WTC11 (cell line): ENCODE results near the gene PCDH12. TPM values are rescaled to one million over a fixed set of nuclear protein-coding genes. Genes with fewer than 3 reads are reported as not detected.

ENCODE experiments used
- ATAC-seq: fragments of 200-7000 bp; cut with Tn5 transposase; 2 replicates; pipeline ENCODE4 v1.10.0; 2021; ENCODE audit warnings: mild to moderate bottlenecking, moderate library complexity
- Bru-seq: library from RNA; stranded (reverse); fragments of 400-500 nt; gene quantifications from one replicate; lab custom pipeline; 2021; lab: Mats Ljungman, UMichigan
- CTCF ChIA-PET: fragments of 300-600 bp; sonication (Branson Sonifier 250); formaldehyde crosslinking; loops from one replicate; lab custom pipeline; 2021; ENCODE audit warnings: antibody characterized with exemption; lab: Charles Lee
- POLR2A ChIA-PET: fragments of 350-600 bp; sonication (Branson Sonifier 250); formaldehyde crosslinking; loops from one replicate; lab custom pipeline; 2021; ENCODE audit warnings: antibody characterized with exemption; lab: Charles Lee
- DNase-seq: peaks from one replicate; pipeline ENCODE4 v3.0.0; 2021; ENCODE audit warnings: low spot score
- H3K27ac Mint-ChIP-seq: 2 replicates; pipeline ENCODE4 v1.8.0; 2021; ENCODE audit warnings: mixed read lengths
- H3K27me3 Mint-ChIP-seq: 2 replicates; pipeline ENCODE4 v1.8.0; 2021; ENCODE audit warnings: low read depth, mild to moderate bottlenecking, moderate library complexity, mixed read lengths
- H3K36me3 Mint-ChIP-seq: 2 replicates; pipeline ENCODE4 v1.8.0; 2021; ENCODE audit warnings: mixed read lengths
- H3K4me1 Mint-ChIP-seq: 2 replicates; pipeline ENCODE4 v1.8.0; 2022; ENCODE audit warnings: mixed read lengths
- H3K4me3 Mint-ChIP-seq: 2 replicates; pipeline ENCODE4 v1.8.0; 2021; ENCODE audit warnings: mild to moderate bottlenecking, moderate library complexity, mixed read lengths
- H3K9me3 Mint-ChIP-seq: 2 replicates; pipeline ENCODE4 v1.8.0; 2021; ENCODE audit warnings: mixed read lengths
- FOXP1 ChIP-seq: sonication (generic); formaldehyde crosslinking; IDR thresholded peaks from 2 replicates; pipeline ENCODE4 v1.8.0; 2022; ENCODE audit warnings: missing genetic modification reagents, mild to moderate bottlenecking, moderate library complexity, borderline replicate concordance
- MXD4 ChIP-seq: fragments of 250-450 bp; sonication (Bioruptor Pico); IDR thresholded peaks from 2 replicates; pipeline ENCODE4 v1.8.0; 2021; ENCODE audit warnings: mild to moderate bottlenecking, moderate library complexity, borderline replicate concordance
- NR1H2 ChIP-seq: sonication (generic); formaldehyde crosslinking; IDR thresholded peaks from 2 replicates; pipeline ENCODE4 v1.9.0; 2021; ENCODE audit warnings: mild to moderate bottlenecking, moderate library complexity, missing genetic modification reagents
- PRRX2 ChIP-seq: fragments of 250-450 bp; sonication (Bioruptor Pico); IDR thresholded peaks from 2 replicates; pipeline ENCODE4 v1.8.0; 2021; ENCODE audit warnings: mild to moderate bottlenecking
- SMAD3 ChIP-seq: sonication (generic); formaldehyde crosslinking; IDR thresholded peaks from 2 replicates; pipeline ENCODE4 v1.8.0; 2022; ENCODE audit warnings: missing genetic modification reagents, mild to moderate bottlenecking, borderline replicate concordance
- ZBTB21 ChIP-seq: sonication (generic); formaldehyde crosslinking; IDR thresholded peaks from 2 replicates; pipeline ENCODE4 v1.8.1; 2023; ENCODE audit warnings: mild to moderate bottlenecking, missing genetic modification reagents, borderline replicate concordance
- ZBTB43 ChIP-seq: sonication (generic); formaldehyde crosslinking; IDR thresholded peaks from 2 replicates; pipeline ENCODE4 v1.8.1; 2023; ENCODE audit warnings: mild to moderate bottlenecking, missing genetic modification reagents
- ZNF138 ChIP-seq: sonication (generic); formaldehyde crosslinking; conservative IDR thresholded peaks from 2 replicates; pipeline ENCODE4 v1.8.1; 2022; ENCODE audit warnings: mild to moderate bottlenecking, moderate library complexity, missing genetic modification reagents
- ZNF317 ChIP-seq: sonication (generic); formaldehyde crosslinking; IDR thresholded peaks from 2 replicates; pipeline ENCODE4 v1.8.1; 2023; ENCODE audit warnings: low read depth, mild to moderate bottlenecking, moderate library complexity, missing genetic modification reagents, borderline replicate concordance
- ZNF425 ChIP-seq: fragments of 250-450 bp; sonication (Bioruptor Pico); conservative IDR thresholded peaks from 2 replicates; pipeline ENCODE4 v1.9.0; 2021; ENCODE audit warnings: mild to moderate bottlenecking
- long read RNA-seq, 3 experiments: library from RNA in 1 of 3; library from capped mRNA in 1 of 3; library from polyadenylated mRNA in 1 of 3; unstranded in 2 of 3; stranded (forward) in 1 of 3; transcript quantifications; one replicate each; pipeline ENCODE4 v2.0.0, GENCODE V29; 2021
- total RNA-seq: library from RNA; stranded (reverse); gene quantifications from 3 replicates; pipeline ENCODE4 v1.2.3, GENCODE V29; 2021
- TF ChIP-seq, protein P1 (sequence below): sonication (generic); formaldehyde crosslinking; conservative IDR thresholded peaks from 2 replicates; pipeline ENCODE4 v1.8.1; 2023; ENCODE audit warnings: mild to moderate bottlenecking, low read depth, missing genetic modification reagents, moderate library complexity
- TF ChIP-seq, protein P2 (sequence below): sonication (generic); formaldehyde crosslinking; IDR thresholded peaks from 2 replicates; pipeline ENCODE4 v1.8.0; 2023; ENCODE audit warnings: missing genetic modification reagents
- TF ChIP-seq, protein P3 (sequence below): sonication (generic); formaldehyde crosslinking; IDR thresholded peaks from 2 replicates; pipeline ENCODE4 v1.8.1; 2023; ENCODE audit warnings: mild to moderate bottlenecking, moderate library complexity, missing genetic modification reagents
- TF ChIP-seq, protein P4 (sequence below): sonication (generic); formaldehyde crosslinking; IDR thresholded peaks from 2 replicates; pipeline ENCODE4 v1.8.1; 2023; ENCODE audit warnings: mild to moderate bottlenecking, missing genetic modification reagents, moderate library complexity

Gene PCDH12
- 0.02 to 0.33 TPM in 2 of 3 replicates, not detected in the other for total RNA-seq
- Bru-seq, nascent RNA: percentile 3 among the genes with signal in this experiment
- long read RNA-seq, experiment 1, full-length matches to known transcripts: 2 of 2 reads
- long read RNA-seq, experiment 1, partial matches to known transcripts: 0 of 2 reads
- long read RNA-seq, experiment 1, other reads (novel, unspliced or antisense): 0 of 2 reads
- long read RNA-seq, experiment 2, full-length matches to known transcripts: 1 of 1 reads
- long read RNA-seq, experiment 2, partial matches to known transcripts: 0 of 1 reads
- long read RNA-seq, experiment 2, other reads (novel, unspliced or antisense): 0 of 1 reads
- long read RNA-seq, experiment 3: 0 reads

DNA sequence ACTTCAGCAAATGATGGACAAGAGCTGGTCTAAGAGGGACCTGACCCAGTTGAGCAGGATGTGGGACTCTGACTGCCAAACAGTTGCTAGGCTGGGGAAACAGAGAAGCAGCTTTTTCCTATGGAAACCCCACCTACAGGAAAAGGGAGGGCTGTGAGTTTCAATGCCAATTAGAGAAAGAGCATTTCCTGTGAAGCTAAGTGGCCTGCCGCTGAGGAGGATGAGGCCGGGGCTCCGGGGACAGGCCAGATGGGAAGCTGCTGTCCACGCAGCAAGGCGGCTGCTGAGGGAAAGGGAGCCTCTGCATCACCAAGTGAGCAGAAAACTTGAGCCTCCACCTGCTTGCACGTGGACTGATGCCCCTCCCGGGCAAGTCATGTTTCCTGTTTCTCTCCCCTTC is at the start of gene PCDH12:
Gene PCDH12, minus strand, starts transcription at position 90 of the 400 bp plus-strand sequence. CDS start 351 bp downstream, outside the sequence.
- CTCF ChIA-PET: interaction anchor here (0.5 to 7.4 kb wide), 17 partner anchors 11 to 699 kb away, joined by 3 to 136 read pairs (median 5); partner anchors contain the start of genes DELE1, FCHSD1, PCDH1 and RNF14
- no peaks in the 10 kb centered on the region for H3K9me3 Mint-ChIP-seq
- ATAC-seq: peak; percentile 11
- TF ChIP-seq ZNF425 (CRISPR knock-in tag) (no peak), NR1H2 (no peak), PRRX2 (CRISPR knock-in tag) (no peak), SMAD3 (CRISPR knock-in tag) (no peak), ZBTB43 (CRISPR knock-in tag) (no peak), FOXP1 (CRISPR knock-in tag) (no peak), ZBTB21 (no peak), MXD4 (CRISPR knock-in tag) (no peak), ZNF317 (CRISPR knock-in tag) (no peak), ZNF138 (CRISPR knock-in tag) (no peak)
- TF ChIP-seq, protein P1, sequence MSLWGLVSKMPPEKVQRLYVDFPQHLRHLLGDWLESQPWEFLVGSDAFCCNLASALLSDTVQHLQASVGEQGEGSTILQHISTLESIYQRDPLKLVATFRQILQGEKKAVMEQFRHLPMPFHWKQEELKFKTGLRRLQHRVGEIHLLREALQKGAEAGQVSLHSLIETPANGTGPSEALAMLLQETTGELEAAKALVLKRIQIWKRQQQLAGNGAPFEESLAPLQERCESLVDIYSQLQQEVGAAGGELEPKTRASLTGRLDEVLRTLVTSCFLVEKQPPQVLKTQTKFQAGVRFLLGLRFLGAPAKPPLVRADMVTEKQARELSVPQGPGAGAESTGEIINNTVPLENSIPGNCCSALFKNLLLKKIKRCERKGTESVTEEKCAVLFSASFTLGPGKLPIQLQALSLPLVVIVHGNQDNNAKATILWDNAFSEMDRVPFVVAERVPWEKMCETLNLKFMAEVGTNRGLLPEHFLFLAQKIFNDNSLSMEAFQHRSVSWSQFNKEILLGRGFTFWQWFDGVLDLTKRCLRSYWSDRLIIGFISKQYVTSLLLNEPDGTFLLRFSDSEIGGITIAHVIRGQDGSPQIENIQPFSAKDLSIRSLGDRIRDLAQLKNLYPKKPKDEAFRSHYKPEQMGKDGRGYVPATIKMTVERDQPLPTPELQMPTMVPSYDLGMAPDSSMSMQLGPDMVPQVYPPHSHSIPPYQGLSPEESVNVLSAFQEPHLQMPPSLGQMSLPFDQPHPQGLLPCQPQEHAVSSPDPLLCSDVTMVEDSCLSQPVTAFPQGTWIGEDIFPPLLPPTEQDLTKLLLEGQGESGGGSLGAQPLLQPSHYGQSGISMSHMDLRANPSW (CRISPR knock-in tag): no peak
- TF ChIP-seq, protein P2, sequence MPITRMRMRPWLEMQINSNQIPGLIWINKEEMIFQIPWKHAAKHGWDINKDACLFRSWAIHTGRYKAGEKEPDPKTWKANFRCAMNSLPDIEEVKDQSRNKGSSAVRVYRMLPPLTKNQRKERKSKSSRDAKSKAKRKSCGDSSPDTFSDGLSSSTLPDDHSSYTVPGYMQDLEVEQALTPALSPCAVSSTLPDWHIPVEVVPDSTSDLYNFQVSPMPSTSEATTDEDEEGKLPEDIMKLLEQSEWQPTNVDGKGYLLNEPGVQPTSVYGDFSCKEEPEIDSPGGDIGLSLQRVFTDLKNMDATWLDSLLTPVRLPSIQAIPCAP (CRISPR knock-in tag): no peak
- TF ChIP-seq, protein P3, sequence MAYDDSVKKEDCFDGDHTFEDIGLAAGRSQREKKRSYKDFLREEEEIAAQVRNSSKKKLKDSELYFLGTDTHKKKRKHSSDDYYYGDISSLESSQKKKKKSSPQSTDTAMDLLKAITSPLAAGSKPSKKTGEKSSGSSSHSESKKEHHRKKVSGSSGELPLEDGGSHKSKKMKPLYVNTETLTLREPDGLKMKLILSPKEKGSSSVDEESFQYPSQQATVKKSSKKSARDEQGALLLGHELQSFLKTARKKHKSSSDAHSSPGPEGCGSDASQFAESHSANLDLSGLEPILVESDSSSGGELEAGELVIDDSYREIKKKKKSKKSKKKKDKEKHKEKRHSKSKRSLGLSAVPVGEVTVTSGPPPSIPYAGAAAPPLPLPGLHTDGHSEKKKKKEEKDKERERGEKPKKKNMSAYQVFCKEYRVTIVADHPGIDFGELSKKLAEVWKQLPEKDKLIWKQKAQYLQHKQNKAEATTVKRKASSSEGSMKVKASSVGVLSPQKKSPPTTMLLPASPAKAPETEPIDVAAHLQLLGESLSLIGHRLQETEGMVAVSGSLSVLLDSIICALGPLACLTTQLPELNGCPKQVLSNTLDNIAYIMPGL (CRISPR knock-in tag): no peak
- TF ChIP-seq, protein P4, sequence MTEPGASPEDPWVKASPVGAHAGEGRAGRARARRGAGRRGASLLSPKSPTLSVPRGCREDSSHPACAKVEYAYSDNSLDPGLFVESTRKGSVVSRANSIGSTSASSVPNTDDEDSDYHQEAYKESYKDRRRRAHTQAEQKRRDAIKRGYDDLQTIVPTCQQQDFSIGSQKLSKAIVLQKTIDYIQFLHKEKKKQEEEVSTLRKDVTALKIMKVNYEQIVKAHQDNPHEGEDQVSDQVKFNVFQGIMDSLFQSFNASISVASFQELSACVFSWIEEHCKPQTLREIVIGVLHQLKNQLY (CRISPR knock-in tag): no peak
- TF ChIP-seq, all 79 proteins: peak for 0
- Mint-ChIP-seq H3K4me1 (peaks cover 38% of the 10 kb centered on the region), H3K27ac (no peak within 1 kb of the TSS), H3K27me3 (no peaks in the 10 kb centered on the region), H3K36me3 (no peaks in the 10 kb centered on the region), H3K4me3 (no peak within 1 kb of the TSS)
- POLR2A ChIA-PET: interaction anchor here (0.8 to 1.1 kb wide), 2 partner anchors 34 to 80 kb away, joined by 3 read pairs; partner anchors contain the start of genes DELE1 and PCDH1
- peak; percentile 31 for DNase-seq
